Sigmoid colon (tissue), 4 donors: ENCODE results near the gene SBNO2.

Experiments
- EP300 ChIP-seq, 4 donors: sonication (generic); formaldehyde crosslinking; IDR thresholded peaks; one replicate each; pipeline ENCODE4 v1.6.1; 2017; ENCODE audit warnings: antibody characterized with exemption in 4 of 4
- POLR2A ChIP-seq, 2 donors: fragments of 450-650 bp; IDR thresholded peaks; one replicate each; pipeline ENCODE4 v1.6.1; 2016; ENCODE audit warnings: antibody characterized with exemption in 2 of 2, mild to moderate bottlenecking in 2 of 2, moderate library complexity in 2 of 2
- POLR2AphosphoS5 ChIP-seq, 4 donors: sonication (generic); formaldehyde crosslinking; IDR thresholded peaks; one replicate each; pipeline ENCODE4 v1.6.1; 2017; ENCODE audit warnings: antibody characterized with exemption in 4 of 4
- TF ChIP-seq, protein P1 (sequence below), 4 experiments: fragments of 450-650 bp in 3 of 4; fragments of 200-600 bp in 1 of 4; IDR thresholded peaks; one replicate each; pipeline ENCODE4 v1.5.1; 2016 to 2019; ENCODE audit warnings: antibody characterized with exemption in 4 of 4, mild to moderate bottlenecking in 3 of 4, moderate library complexity in 2 of 4

- TF ChIP-seq EP300 (IDR thresholded peaks at IDR 0.05) (no peak), POLR2A (IDR thresholded peaks at IDR 0.05) (no peak), POLR2AphosphoS5 (IDR thresholded peaks at IDR 0.05) (no peak)
- TF ChIP-seq, protein P1, sequence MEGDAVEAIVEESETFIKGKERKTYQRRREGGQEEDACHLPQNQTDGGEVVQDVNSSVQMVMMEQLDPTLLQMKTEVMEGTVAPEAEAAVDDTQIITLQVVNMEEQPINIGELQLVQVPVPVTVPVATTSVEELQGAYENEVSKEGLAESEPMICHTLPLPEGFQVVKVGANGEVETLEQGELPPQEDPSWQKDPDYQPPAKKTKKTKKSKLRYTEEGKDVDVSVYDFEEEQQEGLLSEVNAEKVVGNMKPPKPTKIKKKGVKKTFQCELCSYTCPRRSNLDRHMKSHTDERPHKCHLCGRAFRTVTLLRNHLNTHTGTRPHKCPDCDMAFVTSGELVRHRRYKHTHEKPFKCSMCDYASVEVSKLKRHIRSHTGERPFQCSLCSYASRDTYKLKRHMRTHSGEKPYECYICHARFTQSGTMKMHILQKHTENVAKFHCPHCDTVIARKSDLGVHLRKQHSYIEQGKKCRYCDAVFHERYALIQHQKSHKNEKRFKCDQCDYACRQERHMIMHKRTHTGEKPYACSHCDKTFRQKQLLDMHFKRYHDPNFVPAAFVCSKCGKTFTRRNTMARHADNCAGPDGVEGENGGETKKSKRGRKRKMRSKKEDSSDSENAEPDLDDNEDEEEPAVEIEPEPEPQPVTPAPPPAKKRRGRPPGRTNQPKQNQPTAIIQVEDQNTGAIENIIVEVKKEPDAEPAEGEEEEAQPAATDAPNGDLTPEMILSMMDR (IDR thresholded peaks at IDR 0.05) = no peak
Measured at GRCh38 chr19:1173159-1173844, 766 bp downstream of the SBNO2 start.
